ENCODE data around the gene TAPT1. TPM values are rescaled to one million over a fixed set of nuclear protein-coding genes. Genes with fewer than 3 reads are reported as not detected.
"Not testable (repeated sequence)": the region's sequence is repeated elsewhere in the genome, so short reads cannot be mapped to it uniquely, and the experiment has no call there.

The TAPT1 gene
- polyA plus RNA-seq, 1 donor from 2014 or later: 34.2 TPM

GRCh38 chr4:16195209-16195608 is 31.1 kb downstream of the TAPT1 start:
- H3K79me2 ChIP-seq (replicated peaks; ENCODE audit: insufficient read depth, low read length): no peaks in the 10 kb centered on the region
- H3K4me3 ChIP-seq (ENCODE audit: low read length): no peak overlapping the region
- H3K27ac ChIP-seq (ENCODE audit: low read length): no peak overlapping the region
- H3K27me3 ChIP-seq (ENCODE audit: insufficient read depth, low read depth, low read length): no peaks in the 10 kb centered on the region
- TF ChIP-seq MXI1 (conservative IDR thresholded peaks at IDR 0.05; ENCODE audit: poor library complexity, severe bottlenecking) (no peak), EP300 (conservative IDR thresholded peaks at IDR 0.05; ENCODE audit: poor library complexity, severe bottlenecking) (no peak)
- peaks cover 3% of the 10 kb centered on the region for H3K36me3 ChIP-seq (ENCODE audit: insufficient read depth, low read length)
- H4K20me1 ChIP-seq (ENCODE audit: insufficient read depth): no peaks in the 10 kb centered on the region
- no peaks in the 10 kb centered on the region for H3K9me2 ChIP-seq (ENCODE audit: insufficient read depth, low read length)
- no peak overlapping the region for H3K9ac ChIP-seq (ENCODE audit: low read length)
- no peak overlapping the region for H3K4me2 ChIP-seq (ENCODE audit: low read length)
- H2AFZ ChIP-seq (ENCODE audit: low read depth, low read length): no peak overlapping the region
- no peaks in the 10 kb centered on the region for H3K9me3 ChIP-seq (ENCODE audit: low read length)
- no peaks in the 10 kb centered on the region for H3F3A ChIP-seq (ENCODE audit: insufficient read depth, low read length, poor library complexity, severe bottlenecking)

- not testable (repeated sequence) for H2AFZ ChIP-seq (ENCODE audit: low read depth, low read length)
Measured at GRCh38 chr4:16194798-16195197, 31.5 kb downstream of the TAPT1 start.

GRCh38 chr4:16194214-16194613 is 32.1 kb downstream of the TAPT1 start:
- Histone ChIP-seq H3F3A (ENCODE audit: insufficient read depth, low read length, poor library complexity, severe bottlenecking) (no peaks in the 10 kb centered on the region), H3K36me3 (ENCODE audit: insufficient read depth, low read length) (peaks cover 3% of the 10 kb centered on the region)
- TF ChIP-seq REST (IDR thresholded peaks at IDR 0.05; ENCODE audit: borderline replicate concordance) (no peak), CTCF (IDR thresholded peaks at IDR 0.05; ENCODE audit: poor library complexity, severe bottlenecking) (no peak)

More at GRCh38 chr4:16194798-16195197, 31.5 kb downstream of the TAPT1 start:
- H3K9me2 ChIP-seq (ENCODE audit: insufficient read depth, low read length); H3K4me2 ChIP-seq (ENCODE audit: low read length); H3F3A ChIP-seq (ENCODE audit: insufficient read depth, low read length, poor library complexity, severe bottlenecking); H3K27me3 ChIP-seq (ENCODE audit: insufficient read depth, low read depth, low read length); H3K4me3 ChIP-seq (ENCODE audit: low read length); H3K9me3 ChIP-seq (ENCODE audit: low read length); H4K20me1 ChIP-seq (ENCODE audit: insufficient read depth); H3K9ac ChIP-seq (ENCODE audit: low read length); H3K36me3 ChIP-seq (ENCODE audit: insufficient read depth, low read length); H3K79me2 ChIP-seq (replicated peaks; ENCODE audit: insufficient read depth, low read length); H3K27ac ChIP-seq (ENCODE audit: low read length): not testable (repeated sequence)

More at GRCh38 chr4:16194214-16194613, 32.1 kb downstream of the TAPT1 start:
- Histone ChIP-seq H2AFZ (ENCODE audit: low read depth, low read length) (no peak overlapping the region), H3K27me3 (ENCODE audit: insufficient read depth, low read depth, low read length) (no peaks in the 10 kb centered on the region), H3K27ac (ENCODE audit: low read length) (no peak overlapping the region), H3K9me3 (ENCODE audit: low read length) (no peaks in the 10 kb centered on the region), H4K20me1 (ENCODE audit: insufficient read depth) (no peaks in the 10 kb centered on the region), H3K4me2 (ENCODE audit: low read length) (no peak overlapping the region), H3K9me2 (ENCODE audit: insufficient read depth, low read length) (no peaks in the 10 kb centered on the region), H3K4me3 (ENCODE audit: low read length) (no peak overlapping the region), H3K9ac (ENCODE audit: low read length) (no peak overlapping the region), H3K79me2 (replicated peaks; ENCODE audit: insufficient read depth, low read length) (no peaks in the 10 kb centered on the region)
